ENCODE measurements around the gene AUTS2.

The AUTS2 gene

GRCh38 chr7:69826283-69826682, 228.0 kb downstream of the AUTS2 start:
- no peak for DNase-seq

GRCh38 chr7:69827140-69827539, 228.9 kb downstream of the AUTS2 start:
- no peak for DNase-seq

GRCh38 chr7:69827558-69827957, 229.3 kb downstream of the AUTS2 start:
- no peak for DNase-seq

GRCh38 chr7:69832356-69832755, 234.1 kb downstream of the AUTS2 start:
- no peak for DNase-seq

GRCh38 chr7:69833964-69834363, 235.7 kb downstream of the AUTS2 start:
- DNase-seq = no peak

GRCh38 chr7:69836702-69837101, 238.4 kb downstream of the AUTS2 start:
- no peak for DNase-seq

GRCh38 chr7:69837387-69838068, 239.3 kb downstream of the AUTS2 start:
- no peak for DNase-seq

GRCh38 chr7:69839782-69840181, 241.5 kb downstream of the AUTS2 start:
- DNase-seq = no peak

GRCh38 chr7:69840248-69840647, 242.0 kb downstream of the AUTS2 start:
- no peak for DNase-seq

- DNase-seq = no peak
Observed at GRCh38 chr7:69843653-69844052, 245.4 kb downstream of the AUTS2 start.

GRCh38 chr7:69844264-69844868, 246.1 kb downstream of the AUTS2 start:
- no peak for DNase-seq

GRCh38 chr7:69845721-69846495, 247.6 kb downstream of the AUTS2 start:
- no peak for DNase-seq

- DNase-seq = no peak
Observed at GRCh38 chr7:69847921-69848612, 249.8 kb downstream of the AUTS2 start.

GRCh38 chr7:69849268-69849667, 251.0 kb downstream of the AUTS2 start:
- DNase-seq = no peak

- DNase-seq = no peak
Observed at GRCh38 chr7:69857014-69857413, 258.7 kb downstream of the AUTS2 start.

- DNase-seq = no peak
Observed at GRCh38 chr7:69858471-69858870, 260.2 kb downstream of the AUTS2 start.

- DNase-seq = no peak
Observed at GRCh38 chr7:69859342-69859741, 261.1 kb downstream of the AUTS2 start.

GRCh38 chr7:69860486-69860885, 262.2 kb downstream of the AUTS2 start:
- no peak for DNase-seq

- no peak for DNase-seq
Observed at GRCh38 chr7:69860941-69861622, 262.8 kb downstream of the AUTS2 start.

GRCh38 chr7:69862413-69863064, 264.3 kb downstream of the AUTS2 start:
- DNase-seq = no peak

GRCh38 chr7:69864274-69864673, 266.0 kb downstream of the AUTS2 start:
- no peak for DNase-seq

- no peak for DNase-seq
Observed at GRCh38 chr7:69864822-69865221, 266.5 kb downstream of the AUTS2 start.

Measured in activated CD8-positive, alpha-beta memory T cell treated with anti-CD3 and anti-CD28 coated beads, Interleukin-2, amount 50 U/mL, for 48 hours (primary cell).